ENCODE results near the gene DPP6.

Gene DPP6

DNA sequence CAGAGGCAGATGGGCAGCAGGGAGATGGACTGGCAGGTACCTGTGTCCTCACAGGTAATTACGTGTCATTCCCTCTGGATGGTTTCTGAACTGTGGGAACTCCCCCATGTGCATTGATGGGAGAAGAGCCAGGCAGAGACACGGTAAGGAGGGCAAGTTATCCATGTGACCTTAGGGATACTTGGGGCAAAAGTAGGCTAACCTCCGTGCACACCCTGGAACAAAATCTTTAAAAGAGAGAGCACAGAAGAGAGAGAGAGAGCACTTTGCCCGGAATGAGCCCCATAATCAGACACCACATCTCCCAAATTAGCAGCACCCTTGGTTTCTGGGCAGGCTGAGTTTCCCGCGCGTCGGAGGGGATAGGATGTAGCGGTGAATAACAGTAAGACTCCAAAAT lies 527.5 kb downstream of the DPP6 start:
- H3K4me3 ChIP-seq (ENCODE audit: low read depth, low read length) = no peak overlapping the region
- DNase-seq (ENCODE audit: low read depth) = no peak
- TF ChIP-seq CTCF (IDR thresholded peaks at IDR 0.05; ENCODE audit: low read depth, low read length) (no peak), MYC (IDR thresholded peaks at IDR 0.05; ENCODE audit: low read depth, low read length) (no peak), POLR2A (IDR thresholded peaks at IDR 0.05; ENCODE audit: extremely low read depth, insufficient read length) (no peak)
- TF ChIP-seq, protein P1, sequence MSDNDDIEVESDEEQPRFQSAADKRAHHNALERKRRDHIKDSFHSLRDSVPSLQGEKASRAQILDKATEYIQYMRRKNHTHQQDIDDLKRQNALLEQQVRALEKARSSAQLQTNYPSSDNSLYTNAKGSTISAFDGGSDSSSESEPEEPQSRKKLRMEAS (IDR thresholded peaks at IDR 0.05; ENCODE audit: low read depth, low read length) = no peak

DNA sequence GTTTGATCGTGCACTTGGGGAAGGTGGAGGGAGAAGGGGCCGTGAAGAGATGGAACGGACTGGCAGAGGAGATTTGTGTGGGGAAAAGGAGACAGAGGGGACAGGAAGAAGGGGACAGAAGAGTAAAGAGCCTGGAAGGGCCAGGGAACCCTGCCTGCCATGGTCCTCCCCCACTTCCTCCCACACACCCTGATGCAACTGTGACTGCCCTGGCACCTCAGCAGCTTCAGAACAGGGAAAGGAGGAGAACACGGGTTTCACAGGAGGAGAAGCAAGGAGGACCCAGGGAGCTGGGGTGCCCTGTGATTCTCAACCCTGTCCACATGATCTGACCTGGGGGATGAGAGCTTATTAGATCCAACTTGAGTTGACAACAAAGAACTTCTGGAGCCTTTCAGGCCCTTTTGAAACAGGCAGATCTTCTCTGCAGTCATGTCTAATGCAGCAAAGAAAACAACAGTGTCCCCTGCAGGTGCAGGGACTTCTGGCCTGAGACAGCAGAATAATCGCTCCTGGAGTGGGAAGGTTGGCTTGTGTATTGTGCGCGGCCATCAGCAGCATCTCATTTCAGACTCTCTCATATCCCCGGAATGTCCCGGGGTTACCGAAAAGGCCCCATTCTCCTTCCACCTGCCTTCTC lies 529.2 kb downstream of the DPP6 start:
- TF ChIP-seq, protein P1 (IDR thresholded peaks at IDR 0.05; ENCODE audit: low read depth, low read length) = no peak
- H3K4me3 ChIP-seq (ENCODE audit: low read depth, low read length) = no peak overlapping the region
- no peak for DNase-seq (ENCODE audit: low read depth)

GRCh38 chr7:154583454-154583853 lies 531.3 kb downstream of the DPP6 start:
- no peak for DNase-seq (ENCODE audit: low read depth)
- no peak for TF ChIP-seq CTCF (IDR thresholded peaks at IDR 0.05; ENCODE audit: low read depth, low read length)
- TF ChIP-seq, protein P1 (IDR thresholded peaks at IDR 0.05; ENCODE audit: low read depth, low read length) = no peak
- TF ChIP-seq MYC (IDR thresholded peaks at IDR 0.05; ENCODE audit: low read depth, low read length) = no peak
- no peak overlapping the region for H3K4me3 ChIP-seq (ENCODE audit: low read depth, low read length)

DNA sequence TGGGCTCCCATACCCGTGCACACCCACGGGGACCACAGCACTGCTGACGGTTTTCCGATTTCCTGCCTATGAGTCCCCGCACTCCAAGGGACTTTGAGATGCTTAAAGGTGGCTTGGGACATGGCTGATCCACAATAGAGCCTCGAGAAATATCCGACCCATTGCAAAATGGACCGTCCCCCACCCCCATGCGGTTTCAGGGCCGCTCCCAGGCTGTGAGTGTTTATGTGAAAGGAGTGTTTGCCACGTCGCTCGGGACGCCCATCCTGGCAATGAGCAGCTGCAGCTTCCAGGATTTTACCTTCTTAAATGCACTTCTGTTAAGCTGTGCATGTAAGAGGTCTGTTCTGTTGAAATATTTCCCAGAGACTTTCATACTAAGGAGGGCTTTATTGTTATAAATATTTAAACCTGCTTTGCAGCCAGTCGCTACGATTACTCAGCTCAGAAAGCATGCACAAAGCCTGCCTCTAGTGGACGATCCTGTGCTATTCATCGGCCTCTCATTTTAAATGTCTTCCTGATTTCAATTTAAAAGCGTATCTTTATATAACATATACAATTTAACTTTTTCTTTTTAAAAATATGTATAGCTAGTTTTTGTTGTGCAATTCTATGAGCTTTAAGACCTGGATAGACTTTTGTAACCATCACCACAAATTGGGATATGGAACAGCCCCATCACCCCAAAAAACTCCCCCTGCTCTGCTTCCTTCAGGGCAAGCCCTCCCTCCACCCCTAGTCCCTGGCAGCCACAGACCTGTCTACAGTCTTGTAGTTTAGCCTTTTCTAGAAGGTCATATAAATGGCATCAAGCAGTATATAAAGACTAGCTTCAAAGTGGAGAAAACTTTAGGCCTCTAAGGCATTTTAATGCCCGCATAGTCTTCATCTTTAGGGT lies 532.4 kb downstream of the DPP6 start:
- DNase-seq (ENCODE audit: low read depth) = no peak
- no peak overlapping the region for H3K4me3 ChIP-seq (ENCODE audit: low read depth, low read length)
- TF ChIP-seq, protein P1 (IDR thresholded peaks at IDR 0.05; ENCODE audit: low read depth, low read length) = no peak
- TF ChIP-seq CTCF (IDR thresholded peaks at IDR 0.05; ENCODE audit: low read depth, low read length) = peak; percentile 61

DNA sequence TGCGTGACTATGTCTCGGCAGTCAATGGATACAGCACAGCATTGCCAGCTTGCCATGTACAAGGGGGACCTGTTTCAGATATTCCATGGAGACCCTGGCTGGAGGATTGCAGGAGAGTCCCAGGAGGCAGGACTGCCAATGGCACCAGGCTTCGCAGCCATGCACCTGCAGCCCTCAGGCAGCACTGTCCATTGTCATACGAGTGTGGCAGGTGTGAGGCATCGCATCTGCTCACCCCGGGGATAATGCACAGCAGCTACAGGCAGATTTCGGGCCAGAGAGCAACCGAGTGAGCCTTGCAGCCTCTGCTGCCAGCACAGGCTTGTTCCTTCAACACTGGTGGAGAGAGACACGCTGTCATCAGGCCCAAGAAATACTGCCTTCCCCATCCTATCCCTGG lies 535.6 kb downstream of the DPP6 start:
- TF ChIP-seq, protein P1 (IDR thresholded peaks at IDR 0.05; ENCODE audit: low read depth, low read length) = no peak
- TF ChIP-seq CTCF (IDR thresholded peaks at IDR 0.05; ENCODE audit: low read depth, low read length) (no peak), MYC (IDR thresholded peaks at IDR 0.05; ENCODE audit: low read depth, low read length) (no peak), POLR2A (IDR thresholded peaks at IDR 0.05; ENCODE audit: extremely low read depth, insufficient read length) (no peak)
- DNase-seq (ENCODE audit: low read depth) = no peak
- no peak overlapping the region for H3K4me3 ChIP-seq (ENCODE audit: low read depth, low read length)

- TF ChIP-seq POLR2A (IDR thresholded peaks at IDR 0.05; ENCODE audit: extremely low read depth, insufficient read length) = no peak
- no peak for TF ChIP-seq CTCF (IDR thresholded peaks at IDR 0.05; ENCODE audit: low read depth, low read length)
- TF ChIP-seq, protein P1 (IDR thresholded peaks at IDR 0.05; ENCODE audit: low read depth, low read length) = no peak
- no peak for TF ChIP-seq MYC (IDR thresholded peaks at IDR 0.05; ENCODE audit: low read depth, low read length)
- no peak for DNase-seq (ENCODE audit: low read depth)
- H3K4me3 ChIP-seq (ENCODE audit: low read depth, low read length) = no peak overlapping the region
Observed at GRCh38 chr7:154591544-154591943, 539.3 kb downstream of the DPP6 start.
